H1 (cell line): ENCODE measurements around the gene NFKB1. TPM values are rescaled to one million over a fixed set of nuclear protein-coding genes. Genes with fewer than 3 reads are reported as not detected.

Experiments used
- CHD7 ChIP-seq: fragments of 300-600 bp; sonication (generic); IDR thresholded peaks from 2 replicates; pipeline ENCODE4 v1.7.1; 2012; ENCODE audit warnings: low read length, moderate library complexity, mild to moderate bottlenecking, inconsistent platforms; ENCODE audit not compliant: insufficient replicate concordance
- JUN ChIP-seq: IDR thresholded peaks from 2 replicates; pipeline ENCODE4 v1.6.1; 2011; ENCODE audit warnings: low read depth, mild to moderate bottlenecking, improper control_type of control experiment, low read length
- KDM4A ChIP-seq: IDR thresholded peaks from one replicate; pipeline ENCODE4 v1.7.1; 2012; ENCODE audit warnings: low read depth, mild to moderate bottlenecking, moderate library complexity, low read length, inconsistent platforms; ENCODE audit not compliant: severe bottlenecking
- PHF8 ChIP-seq: fragments of 200-600 bp; sonication (generic); conservative IDR thresholded peaks from 2 replicates; pipeline ENCODE4 v1.7.1; 2012; ENCODE audit warnings: low read depth, mild to moderate bottlenecking, inconsistent platforms, low read length, moderate library complexity
- polyA plus RNA-seq, 7 experiments: library from polyadenylated mRNA; depleted of rRNA in 3 of 7; stranded (reverse) in 5 of 7; unstranded in 2 of 7; fragments of >200 nt in 5 of 7; fragments of 200-250 nt in 2 of 7; gene quantifications; 1 replicate in 5 of 7; 2 replicates in 1 of 7; 4 replicates in 1 of 7; pipeline versions ENCODE4 v1.2.1 to v1.2.3, GENCODE V29; 2011 to 2013; ENCODE audit warnings: missing spikeins in 2 of 7, mixed read lengths in 2 of 7
- total RNA-seq: library from RNA; stranded (reverse); fragmentation: NEBNext Ultra II Directional; extraction: Animal tissue kit (Norgen Biotek cat#: 25700); gene quantifications from 2 replicates; pipeline ENCODE4 v1.2.1, GENCODE V29; 2021

NFKB1 gene
- total and polyA plus RNA-seq, 2 of the 8 experiments (the other 6 are each of a cell fraction or from before 2014, with no cell fraction given) = 2.9 to 6.8 TPM

GRCh38 chr4:102663073-102663472 is 161.9 kb downstream of the NFKB1 start (continued):
- TF ChIP-seq CHD7 (no peak), PHF8 (no peak), JUN (no peak), KDM4A (no peak)
